Retinal pigment epithelial cell (primary cell): ENCODE data around the gene UBASH3B.

Experiments
- DNase-seq: peaks from one replicate; pipeline ENCODE4 v3.0.0-alpha.2; 2010; ENCODE audit warnings: low read depth
- H3K4me3 ChIP-seq: 2 replicates; pipeline ENCODE4 v1.5.1; 2011; ENCODE audit warnings: mild to moderate bottlenecking, low read length, control low read depth, moderate library complexity
- CTCF ChIP-seq: conservative IDR thresholded peaks from 2 replicates; pipeline ENCODE4 v1.5.1; 2011; ENCODE audit warnings: low read depth, low read length, control low read depth, inconsistent platforms

UBASH3B gene

GRCh38 chr11:122808478-122808869, 153.0 kb downstream of the UBASH3B start:
- H3K4me3 ChIP-seq, result no peak overlapping the region
- DNase-seq, result no peak
- TF ChIP-seq CTCF, result no peak

DNA sequence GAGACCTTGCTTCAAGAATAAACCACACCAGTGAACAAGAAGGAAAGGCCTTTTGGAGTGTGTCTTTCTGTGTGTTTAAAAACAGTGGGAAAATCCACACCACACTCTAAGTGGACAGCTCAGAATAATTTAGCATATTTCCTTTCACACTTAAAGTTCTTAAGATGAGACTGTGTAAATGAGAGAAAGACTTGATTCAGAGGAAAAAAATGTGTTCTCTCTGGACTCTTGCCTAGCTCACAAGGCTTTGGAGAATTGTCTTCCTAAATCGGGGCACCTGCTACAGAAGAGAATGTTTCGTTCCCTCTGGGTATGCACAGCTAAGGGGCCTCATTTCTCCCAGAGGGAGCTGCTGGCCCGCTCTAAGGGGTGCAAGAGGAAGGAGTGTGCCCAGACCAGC, 154.3 kb downstream of the UBASH3B start:
- TF ChIP-seq CTCF, result no peak
- no peak for DNase-seq
- H3K4me3 ChIP-seq, result no peak overlapping the region

DNA sequence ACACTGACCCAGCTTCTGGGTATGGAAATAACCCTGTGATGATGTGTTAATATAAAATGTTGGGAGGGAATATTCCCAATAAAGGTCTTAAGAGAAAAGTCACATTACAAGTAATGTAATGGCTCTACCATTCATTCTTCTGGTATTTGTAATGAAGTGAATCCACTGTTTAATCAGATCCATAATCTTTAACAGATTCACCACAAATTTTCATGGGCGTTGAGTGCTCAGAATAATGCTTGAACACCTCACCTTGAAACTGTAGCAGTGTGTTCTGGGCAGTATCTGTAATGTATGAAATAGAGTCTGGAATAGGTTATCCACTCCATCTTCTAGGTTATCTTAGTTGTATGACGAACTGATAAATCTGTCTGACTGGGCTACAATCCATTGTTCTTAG, 156.2 kb downstream of the UBASH3B start:
- no peak for DNase-seq
- no peak for TF ChIP-seq CTCF
- no peak overlapping the region for H3K4me3 ChIP-seq

DNA sequence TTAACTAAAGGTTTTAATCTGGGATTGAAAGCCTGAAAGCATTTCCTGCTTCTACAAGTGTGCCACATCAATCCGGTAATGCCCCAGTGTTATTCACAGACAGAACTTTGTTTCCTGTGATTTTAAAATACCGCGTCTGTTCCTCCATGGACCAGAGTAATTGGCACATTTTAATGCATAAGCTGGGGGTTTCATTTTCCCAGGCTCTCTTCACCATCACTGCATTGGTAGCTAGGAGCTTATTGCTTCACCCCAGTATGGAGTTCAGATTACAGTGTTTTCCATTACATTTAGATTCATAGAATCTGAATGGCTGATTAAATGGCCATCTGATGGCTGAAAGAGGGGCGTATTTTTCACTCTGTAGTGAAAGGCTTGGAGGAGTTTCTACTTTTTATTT, 157.1 kb downstream of the UBASH3B start:
- no peak overlapping the region for H3K4me3 ChIP-seq
- no peak for TF ChIP-seq CTCF
- no peak for DNase-seq

DNA sequence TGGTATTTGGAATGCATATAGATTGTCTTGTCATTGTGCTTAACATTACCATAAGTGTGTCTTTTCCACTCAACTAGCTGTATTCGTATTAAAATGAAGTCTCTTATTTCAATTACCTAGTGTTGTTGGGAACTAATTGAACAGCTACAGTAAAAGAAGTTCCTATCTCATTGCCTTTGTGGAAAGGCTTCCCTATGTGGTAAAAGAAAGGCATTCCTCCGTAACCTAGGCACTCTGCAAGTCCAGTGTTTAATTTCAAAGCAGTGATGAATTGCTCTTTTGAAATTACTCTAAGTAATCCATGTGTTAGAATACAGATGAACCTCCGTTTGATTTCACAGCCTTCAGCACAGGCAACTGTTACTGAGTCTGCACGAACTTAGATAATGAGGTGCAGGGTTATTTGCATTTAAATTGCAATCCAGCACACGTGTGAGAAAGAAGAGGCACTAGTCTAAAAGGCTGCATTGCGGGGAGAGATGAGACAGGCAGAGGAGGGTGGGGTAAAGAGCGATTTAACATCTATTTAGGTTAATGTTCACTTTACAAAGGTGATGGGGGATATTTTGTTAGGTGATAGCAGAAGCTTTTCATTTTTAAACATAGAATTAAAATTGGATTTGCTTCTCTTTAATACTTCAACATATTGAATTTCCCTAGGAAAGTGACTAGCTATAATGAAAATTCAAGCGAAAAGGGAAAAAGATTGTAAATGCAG, 157.8 kb downstream of the UBASH3B start:
- no peak for TF ChIP-seq CTCF
- no peak overlapping the region for H3K4me3 ChIP-seq
- no peak for DNase-seq

- no peak overlapping the region for H3K4me3 ChIP-seq
- no peak for DNase-seq
- no peak for TF ChIP-seq CTCF
Measured at GRCh38 chr11:122813894-122814270, 158.4 kb downstream of the UBASH3B start.

DNA sequence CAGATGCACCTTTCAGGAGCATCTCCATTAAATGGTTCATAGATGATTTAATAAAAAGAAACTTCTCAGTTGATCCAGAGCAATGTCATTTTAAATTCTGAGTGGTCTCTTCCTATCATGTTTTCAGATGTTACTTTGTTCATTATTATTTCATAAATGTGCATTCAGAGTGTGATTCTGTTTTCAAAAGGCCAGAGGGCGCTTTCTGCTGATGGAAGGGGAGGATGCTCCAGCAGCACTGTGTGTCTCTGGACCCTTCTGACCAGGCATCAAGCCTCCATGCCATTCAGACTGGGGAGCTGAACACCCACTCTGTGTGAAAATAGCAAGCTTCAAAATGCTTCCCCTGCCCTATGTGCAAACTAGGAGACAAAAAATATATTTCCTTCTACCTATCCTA, 158.9 kb downstream of the UBASH3B start:
- H3K4me3 ChIP-seq, result no peak overlapping the region
- DNase-seq, result no peak
- peak; percentile 23 for TF ChIP-seq CTCF
